Activated naive CD8-positive, alpha-beta T cell (primary cell): Measurements from ENCODE around the gene GALK1.
"Not testable (repeated sequence)": the region's sequence is repeated elsewhere in the genome, so short reads cannot be mapped to it uniquely, and the experiment has no call there.

Source experiments
- H3K27ac Mint-ChIP-seq: one replicate; pipeline ENCODE4 v1.8.0; 2021; ENCODE audit warnings: mixed read lengths
- H3K27me3 Mint-ChIP-seq: one replicate; pipeline ENCODE4 v1.8.0; 2021; ENCODE audit warnings: mixed read lengths
- H3K36me3 Mint-ChIP-seq: one replicate; pipeline ENCODE4 v1.8.0; 2021; ENCODE audit warnings: mixed read lengths
- H3K4me1 Mint-ChIP-seq: one replicate; pipeline ENCODE4 v1.8.0; 2021; ENCODE audit warnings: low read depth, mixed read lengths
- H3K4me3 Mint-ChIP-seq: one replicate; pipeline ENCODE4 v1.8.0; 2021; ENCODE audit warnings: mild to moderate bottlenecking, mixed read lengths
- H3K9me3 Mint-ChIP-seq: one replicate; pipeline ENCODE4 v1.8.0; 2021; ENCODE audit warnings: low read depth, mixed read lengths

Gene GALK1

DNA sequence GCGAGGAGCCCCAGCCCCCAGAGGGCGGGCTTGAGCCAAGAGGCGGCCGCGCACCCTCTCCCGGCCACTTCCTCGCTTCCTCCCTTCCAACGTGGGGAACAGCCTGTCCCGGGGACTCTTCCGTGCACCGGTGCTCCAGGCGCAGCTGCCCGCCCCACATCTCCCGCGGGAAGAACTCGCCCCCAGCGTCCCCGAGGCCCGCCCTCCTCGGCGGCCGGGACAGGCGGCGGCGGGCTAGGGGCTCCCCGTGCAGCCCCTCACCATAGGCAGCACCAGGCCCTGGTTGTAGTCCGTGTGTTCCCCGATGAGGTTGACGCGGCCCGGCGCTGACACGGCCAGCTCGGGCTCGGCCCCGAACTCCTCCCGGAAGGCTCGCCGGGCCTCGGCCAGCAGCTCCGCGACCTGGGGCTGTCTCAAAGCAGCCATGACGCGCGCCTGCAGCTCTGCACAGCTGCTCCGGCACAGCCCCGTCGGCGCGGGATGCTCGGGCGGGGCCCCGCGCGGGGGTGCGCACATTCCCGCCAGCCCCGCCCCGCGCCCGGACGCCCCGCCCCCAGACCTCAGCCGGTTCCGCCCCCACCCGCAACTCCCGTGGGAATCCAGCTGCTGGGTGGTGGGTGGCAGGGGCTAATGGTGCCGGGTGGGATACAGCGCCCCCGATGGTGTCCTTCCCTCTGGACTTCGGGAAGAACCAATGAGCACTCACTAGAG lies at the start of gene GALK1:
Gene GALK1, minus strand, starts transcription at position 482 of the 711 bp plus-strand sequence. Its CDS starts 56 bp downstream, at position 426.
- no peak within 1 kb of the TSS for H3K27ac Mint-ChIP-seq

DNA sequence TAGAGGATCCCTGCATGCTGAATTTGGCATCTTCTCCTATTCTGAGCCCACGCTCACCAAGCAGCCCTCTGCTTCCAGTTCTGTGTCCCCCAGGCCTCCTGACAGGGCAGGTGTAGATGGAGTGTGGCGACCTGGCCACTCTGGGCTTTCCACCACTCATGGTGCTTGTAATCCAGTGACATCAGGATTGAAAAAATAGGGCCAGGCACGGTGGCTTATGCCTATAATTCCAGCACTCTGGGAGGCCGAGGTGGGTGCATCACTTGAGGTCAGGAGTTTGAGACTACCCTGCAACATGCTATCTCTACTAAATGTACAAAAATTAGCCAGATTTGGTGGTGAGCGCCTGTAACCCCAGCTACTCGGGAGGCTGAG lies 49.0 kb upstream of the GALK1 start:
- Mint-ChIP-seq H3K27ac (no peak overlapping the region), H3K4me3 (no peak overlapping the region), H3K9me3 (no peaks in the 10 kb centered on the region), H3K27me3 (no peaks in the 10 kb centered on the region), H3K36me3 (no peaks in the 10 kb centered on the region), H3K4me1 (no peaks in the 10 kb centered on the region)

More for the DNA sequence above, at the start of gene GALK1:
- peaks cover 14% of the 10 kb centered on the region for H3K4me1 Mint-ChIP-seq
- no peaks in the 10 kb centered on the region for H3K27me3 Mint-ChIP-seq
- H3K9me3 Mint-ChIP-seq = no peaks in the 10 kb centered on the region
- no peaks in the 10 kb centered on the region for H3K36me3 Mint-ChIP-seq
- H3K4me3 Mint-ChIP-seq = peak within 1 kb of the TSS; percentile 76

DNA sequence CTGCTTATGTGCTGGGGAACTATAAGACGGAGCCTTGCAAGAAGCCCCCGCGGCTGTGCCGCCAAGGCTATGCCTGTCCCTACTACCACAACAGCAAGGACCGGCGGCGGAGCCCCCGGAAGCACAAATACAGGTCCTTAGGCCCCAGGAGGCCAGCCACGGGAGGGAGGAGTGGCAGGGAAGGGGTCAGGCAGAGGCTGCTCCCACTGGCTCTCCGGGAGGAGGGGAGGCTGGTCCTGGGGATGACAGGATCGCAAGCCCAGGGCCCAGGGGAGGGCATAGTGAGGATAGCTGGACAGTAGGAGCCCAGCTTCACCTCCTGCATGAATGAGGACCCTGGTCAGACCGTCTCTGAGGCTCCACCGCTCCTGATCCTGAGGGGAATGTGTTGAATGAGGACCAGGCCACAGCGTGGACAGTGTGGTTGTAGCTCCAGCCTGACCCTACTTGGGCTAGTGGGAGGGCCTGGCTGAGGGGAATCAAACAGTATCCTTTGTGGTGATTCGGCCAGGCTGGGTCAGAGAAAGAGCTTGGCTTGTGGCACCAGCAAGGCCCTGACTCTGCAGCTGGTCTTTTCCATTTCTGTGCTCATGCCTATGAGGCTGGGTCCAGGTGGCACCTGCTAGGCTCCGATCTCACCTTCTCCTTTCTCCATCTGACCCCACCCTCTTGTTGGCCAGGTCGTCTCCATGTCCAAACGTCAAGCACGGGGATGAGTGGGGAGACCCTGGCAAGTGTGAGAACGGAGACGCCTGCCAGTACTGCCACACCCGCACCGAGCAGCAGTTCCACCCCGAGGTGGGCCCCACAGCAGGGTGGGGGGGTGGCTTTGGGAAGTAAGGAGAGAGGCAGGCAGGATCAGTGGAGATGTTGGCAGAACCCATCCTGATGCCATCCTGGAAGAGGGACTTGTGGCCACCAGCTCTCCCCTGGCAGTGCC lies 48.4 kb upstream of the GALK1 start:
- no peaks in the 10 kb centered on the region for H3K36me3 Mint-ChIP-seq
- H3K27me3 Mint-ChIP-seq = no peaks in the 10 kb centered on the region
- no peak overlapping the region for H3K4me3 Mint-ChIP-seq
- H3K27ac Mint-ChIP-seq = no peak overlapping the region
- H3K4me1 Mint-ChIP-seq = peaks cover 2% of the 10 kb centered on the region
- no peaks in the 10 kb centered on the region for H3K9me3 Mint-ChIP-seq

DNA sequence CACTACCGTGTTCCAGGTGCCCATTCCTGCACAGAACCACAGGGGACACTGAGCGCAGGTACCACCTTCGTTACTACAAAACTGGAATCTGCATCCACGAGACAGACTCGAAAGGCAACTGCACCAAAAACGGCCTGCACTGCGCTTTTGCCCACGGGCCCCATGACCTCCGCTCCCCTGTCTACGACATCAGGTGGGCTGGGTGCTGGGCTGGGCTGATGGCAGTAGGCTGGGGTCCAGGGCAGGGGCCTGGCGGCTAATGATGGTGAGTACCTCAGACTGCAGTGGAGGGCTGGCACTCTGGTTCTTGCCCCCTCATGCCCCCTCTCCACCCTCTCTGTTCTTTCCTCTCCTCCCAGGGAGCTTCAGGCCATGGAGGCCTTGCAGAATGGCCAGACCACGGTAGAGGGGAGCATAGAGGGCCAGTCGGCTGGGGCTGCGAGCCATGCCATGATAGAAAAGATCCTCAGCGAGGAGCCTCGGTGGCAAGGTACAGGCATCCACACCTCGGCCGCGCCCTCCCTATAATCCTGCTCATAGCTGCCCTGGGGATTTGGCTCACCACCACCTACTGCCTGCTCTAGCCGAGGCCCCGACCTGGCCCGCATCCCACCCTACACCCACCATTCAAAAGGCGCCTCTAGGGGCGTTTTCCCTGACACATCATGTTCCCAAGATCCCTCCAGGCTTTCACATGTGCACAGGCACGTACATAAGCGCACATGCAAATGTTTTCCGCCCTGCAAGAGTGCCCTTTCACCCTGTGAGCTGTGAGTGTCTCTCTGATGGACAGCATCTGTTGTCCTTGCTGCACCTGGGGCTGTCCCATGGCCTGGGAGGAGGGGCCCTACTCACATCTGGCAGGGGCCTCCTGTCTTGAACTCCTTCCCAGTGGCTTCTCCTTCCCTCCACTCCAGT lies 47.4 kb upstream of the GALK1 start:
- no peak overlapping the region for H3K4me3 Mint-ChIP-seq
- H3K27ac Mint-ChIP-seq = no peak overlapping the region
- H3K36me3 Mint-ChIP-seq = no peaks in the 10 kb centered on the region
- H3K9me3 Mint-ChIP-seq = no peaks in the 10 kb centered on the region
- H3K27me3 Mint-ChIP-seq = no peaks in the 10 kb centered on the region
- peaks cover 4% of the 10 kb centered on the region for H3K4me1 Mint-ChIP-seq

DNA sequence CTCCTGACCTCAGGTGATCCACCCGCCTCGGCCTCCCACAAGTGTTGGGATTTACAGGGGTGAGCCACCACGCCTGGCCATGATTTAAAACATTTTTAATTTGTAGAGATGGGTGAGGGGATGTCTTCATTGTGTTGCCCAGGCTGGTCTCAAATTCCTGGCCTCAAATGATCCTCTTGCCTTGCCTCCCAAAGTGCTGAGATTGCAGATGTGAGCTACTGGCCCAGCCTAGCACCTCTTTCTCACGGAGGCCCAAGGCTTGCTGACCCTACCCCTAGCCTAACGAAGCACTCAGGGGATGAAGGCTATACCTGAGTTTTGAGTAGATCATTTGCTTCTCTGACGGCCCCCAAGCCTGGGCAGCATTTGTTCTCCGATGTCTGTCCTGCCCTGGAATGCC lies 46.2 kb upstream of the GALK1 start:
- no peaks in the 10 kb centered on the region for H3K27me3 Mint-ChIP-seq
- no peaks in the 10 kb centered on the region for H3K36me3 Mint-ChIP-seq
- no peaks in the 10 kb centered on the region for H3K9me3 Mint-ChIP-seq
- peaks cover 4% of the 10 kb centered on the region for H3K4me1 Mint-ChIP-seq
- H3K27ac Mint-ChIP-seq = no peak overlapping the region
- H3K4me3 Mint-ChIP-seq = no peak overlapping the region

DNA sequence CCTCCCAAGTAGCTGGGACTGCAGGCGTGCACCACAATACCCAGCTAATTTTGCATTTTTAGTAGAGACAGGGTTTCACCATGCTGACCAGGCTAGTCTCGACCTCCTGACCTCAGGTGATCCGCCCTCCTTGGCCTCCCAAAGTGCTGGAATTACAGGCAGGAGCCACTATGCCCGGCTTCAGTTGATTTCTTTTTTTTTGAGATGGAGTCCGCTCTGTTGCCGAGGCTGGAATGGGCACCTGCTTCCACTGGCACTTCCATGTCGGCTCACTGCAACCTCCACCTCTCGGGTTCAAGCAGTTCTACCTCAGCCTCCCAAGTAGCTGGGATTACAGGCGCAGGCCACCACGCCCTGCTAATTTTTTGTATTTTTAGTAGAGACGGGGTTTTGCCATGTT lies 45.8 kb upstream of the GALK1 start:
- not testable (repeated sequence) for H3K4me1 Mint-ChIP-seq, H3K27me3 Mint-ChIP-seq, H3K4me3 Mint-ChIP-seq, H3K36me3 Mint-ChIP-seq, H3K9me3 Mint-ChIP-seq, H3K27ac Mint-ChIP-seq

DNA sequence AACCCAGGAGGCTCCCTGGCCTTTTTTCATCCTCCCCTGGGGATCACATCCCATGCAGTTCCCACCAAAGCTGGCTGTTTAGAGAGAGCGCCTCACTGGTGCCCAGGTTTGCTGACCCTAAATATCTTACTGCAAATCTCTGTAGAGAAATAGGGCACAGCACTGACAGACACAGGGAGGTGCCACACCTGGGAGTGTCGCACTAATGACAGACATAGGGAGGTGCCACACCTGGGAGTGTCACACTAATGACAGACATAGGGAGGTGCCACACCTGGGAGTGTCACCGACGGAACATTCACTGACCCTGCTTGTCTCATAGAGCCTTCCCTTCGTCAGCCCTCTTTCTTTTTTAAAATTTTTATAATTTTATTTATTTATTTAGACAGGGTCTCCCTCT lies 45.2 kb upstream of the GALK1 start:
- Mint-ChIP-seq H3K4me3 (no peak overlapping the region), H3K9me3 (no peaks in the 10 kb centered on the region), H3K27ac (no peak overlapping the region), H3K36me3 (no peaks in the 10 kb centered on the region), H3K4me1 (peaks cover 4% of the 10 kb centered on the region), H3K27me3 (no peaks in the 10 kb centered on the region)

DNA sequence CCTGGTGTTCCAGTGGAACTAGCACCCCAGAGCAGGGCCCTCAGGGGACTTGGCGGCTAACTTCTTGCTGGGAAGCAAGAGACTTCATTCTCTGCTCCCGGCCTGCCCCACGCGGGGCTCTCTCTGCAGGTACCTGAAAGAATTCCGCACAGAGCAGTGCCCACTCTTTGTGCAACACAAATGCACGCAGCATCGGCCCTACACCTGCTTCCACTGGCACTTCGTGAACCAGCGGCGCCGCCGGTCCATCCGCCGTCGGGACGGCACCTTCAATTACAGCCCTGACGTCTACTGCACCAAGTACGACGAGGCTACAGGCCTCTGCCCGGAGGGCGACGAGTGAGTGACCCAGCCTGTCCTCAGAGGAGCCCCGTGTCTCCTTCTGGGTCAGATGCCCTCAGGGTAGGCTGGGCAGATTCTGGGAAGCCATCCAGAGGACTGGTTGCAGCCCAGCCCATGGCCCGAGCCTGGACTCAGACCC lies 44.7 kb upstream of the GALK1 start:
- Mint-ChIP-seq H3K36me3 (no peaks in the 10 kb centered on the region), H3K4me3 (no peak overlapping the region), H3K27ac (no peak overlapping the region)

DNA sequence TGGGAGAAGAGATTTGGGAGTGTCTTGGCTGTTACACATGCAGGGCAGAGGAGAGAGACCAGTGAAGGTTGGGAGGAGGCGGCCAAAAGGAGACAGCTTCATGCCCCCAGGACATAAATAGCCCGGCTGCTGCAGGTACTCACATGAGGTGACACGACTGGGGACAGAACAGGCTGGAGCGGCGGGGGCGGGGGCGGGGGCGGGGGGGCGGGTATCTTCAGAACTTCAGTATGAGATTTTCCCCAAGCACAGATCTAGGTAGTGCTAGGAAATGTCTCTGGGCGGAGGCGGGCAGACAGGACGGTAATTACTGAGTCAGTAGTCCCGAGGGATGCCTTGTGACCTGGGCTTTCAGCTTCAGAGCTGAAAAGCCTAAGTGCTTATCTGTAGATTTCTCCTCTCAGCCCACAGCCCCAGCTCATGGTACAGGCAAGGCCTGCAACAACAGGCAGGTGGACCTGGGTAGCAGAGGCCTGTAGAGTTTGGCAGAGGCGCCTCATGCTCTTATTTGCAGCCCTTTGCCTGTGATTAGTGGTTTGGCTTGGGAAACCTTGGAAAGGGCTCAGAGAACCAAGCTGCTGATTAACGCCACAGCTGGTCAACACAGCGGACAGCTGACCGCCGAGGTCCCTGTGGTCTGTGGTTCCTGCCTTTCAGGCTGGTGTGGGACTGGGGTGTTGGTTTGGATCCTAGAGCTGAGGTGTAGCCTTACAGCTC lies 44.1 kb upstream of the GALK1 start:
- Mint-ChIP-seq H3K27ac (no peak overlapping the region), H3K4me1 (peaks cover 4% of the 10 kb centered on the region), H3K36me3 (no peaks in the 10 kb centered on the region), H3K9me3 (no peaks in the 10 kb centered on the region), H3K27me3 (no peaks in the 10 kb centered on the region), H3K4me3 (no peak overlapping the region)

More for the DNA sequence above, 44.7 kb upstream of the GALK1 start:
- Mint-ChIP-seq H3K27me3 (no peaks in the 10 kb centered on the region), H3K4me1 (peaks cover 4% of the 10 kb centered on the region), H3K9me3 (no peaks in the 10 kb centered on the region)

DNA sequence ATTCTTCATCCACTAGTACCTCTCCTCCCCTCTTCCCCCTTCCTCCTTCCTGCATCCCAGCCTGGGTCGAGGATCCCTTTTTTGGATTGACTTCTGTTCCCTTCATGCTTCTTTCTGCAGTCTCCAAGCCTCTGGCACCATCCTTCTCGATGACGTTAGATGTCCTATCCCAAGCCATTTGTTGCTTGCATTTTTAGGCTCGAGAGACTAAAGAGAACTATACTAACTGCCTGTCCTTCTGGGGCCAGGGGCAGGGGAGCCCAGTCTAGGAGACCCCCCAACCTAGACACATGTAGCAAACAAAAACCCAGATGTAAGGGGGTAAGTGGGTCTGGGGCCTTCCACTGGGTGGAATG lies 43.5 kb upstream of the GALK1 start:
- H3K27me3 Mint-ChIP-seq = no peaks in the 10 kb centered on the region
- peaks cover 8% of the 10 kb centered on the region for H3K4me1 Mint-ChIP-seq
- H3K9me3 Mint-ChIP-seq = no peaks in the 10 kb centered on the region
- H3K4me3 Mint-ChIP-seq = no peak overlapping the region
- H3K36me3 Mint-ChIP-seq = no peaks in the 10 kb centered on the region
- no peak overlapping the region for H3K27ac Mint-ChIP-seq

DNA sequence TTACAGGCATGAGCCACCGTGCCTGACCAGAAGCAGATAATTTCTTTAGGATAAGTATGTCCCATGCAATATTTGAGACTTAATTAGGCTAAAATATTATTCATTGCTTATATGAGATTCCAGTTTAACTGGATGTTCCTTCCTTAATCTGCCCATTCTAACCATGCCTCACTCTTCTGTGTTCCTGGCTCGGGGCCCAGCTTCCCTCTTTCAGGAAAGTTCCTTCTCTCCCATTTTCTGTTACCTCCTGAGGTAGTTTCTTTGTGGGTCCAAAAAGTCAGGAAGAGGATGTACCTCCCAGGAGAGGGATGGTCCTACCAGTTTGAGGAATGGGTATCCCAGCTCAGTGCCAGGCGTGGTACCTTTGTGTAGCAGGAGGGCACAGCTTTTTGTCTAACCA lies 42.9 kb upstream of the GALK1 start:
- Mint-ChIP-seq H3K9me3 (no peaks in the 10 kb centered on the region), H3K4me3 (no peak overlapping the region), H3K36me3 (no peaks in the 10 kb centered on the region), H3K27ac (no peak overlapping the region), H3K27me3 (no peaks in the 10 kb centered on the region), H3K4me1 (peaks cover 9% of the 10 kb centered on the region)

DNA sequence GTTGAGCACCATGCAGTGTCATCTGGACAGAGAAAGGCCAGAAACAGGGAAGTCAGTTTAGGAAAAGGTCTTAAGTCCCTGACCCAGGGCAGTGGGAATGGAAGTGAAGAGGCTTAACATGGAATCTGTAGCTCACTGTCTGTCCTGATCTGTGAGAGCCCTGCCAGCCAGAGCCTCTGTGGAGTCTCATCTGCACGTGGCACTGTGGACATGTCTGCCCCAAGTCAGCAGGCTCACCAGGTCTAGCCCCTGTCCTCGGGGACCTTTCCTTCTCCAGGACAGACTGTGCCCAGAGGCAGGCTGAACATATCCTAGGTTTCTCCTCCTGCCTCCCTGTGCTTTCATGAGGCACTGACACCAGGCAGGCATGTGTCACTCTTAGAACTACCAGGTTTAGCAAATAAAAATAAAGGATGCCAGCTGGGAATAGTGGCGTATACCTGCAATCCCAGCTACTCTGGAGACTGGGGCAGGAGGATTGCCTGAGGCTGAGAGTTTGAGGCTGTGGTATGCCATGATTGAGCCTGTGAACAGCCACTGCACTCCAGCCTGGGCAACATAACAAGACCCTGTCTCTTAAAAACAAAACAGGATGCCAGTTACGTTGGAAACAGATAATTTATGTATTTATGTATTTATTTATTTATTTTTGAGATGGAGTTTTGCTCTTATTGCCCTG lies 42.0 kb upstream of the GALK1 start:
- H3K4me3 Mint-ChIP-seq = no peak overlapping the region
- no peaks in the 10 kb centered on the region for H3K9me3 Mint-ChIP-seq
- no peaks in the 10 kb centered on the region for H3K36me3 Mint-ChIP-seq
- H3K27ac Mint-ChIP-seq = no peak overlapping the region
- H3K4me1 Mint-ChIP-seq = peaks cover 9% of the 10 kb centered on the region
- no peaks in the 10 kb centered on the region for H3K27me3 Mint-ChIP-seq

DNA sequence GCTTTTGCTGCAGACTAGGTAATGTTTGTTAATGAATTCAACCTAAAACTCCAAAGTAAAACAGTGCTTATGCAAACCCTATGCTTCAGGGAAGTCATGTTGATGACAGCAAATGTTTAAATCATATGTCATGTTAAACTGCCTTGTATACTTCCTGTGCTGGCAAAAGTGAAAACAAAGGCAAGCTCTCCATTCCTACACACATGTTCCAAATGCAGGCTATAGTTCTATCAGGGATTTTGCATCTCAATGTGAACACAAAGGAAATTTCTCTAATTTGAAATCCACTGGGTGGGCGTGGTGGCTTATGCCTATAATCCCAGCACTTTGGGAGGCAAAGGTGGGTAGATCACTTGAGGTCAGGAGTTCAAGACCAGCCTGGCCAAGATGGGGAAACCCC lies 38.9 kb upstream of the GALK1 start:
- no peak overlapping the region for H3K27ac Mint-ChIP-seq
- H3K27me3 Mint-ChIP-seq = no peaks in the 10 kb centered on the region
- peaks cover 9% of the 10 kb centered on the region for H3K4me1 Mint-ChIP-seq
- peaks cover 2% of the 10 kb centered on the region for H3K36me3 Mint-ChIP-seq
- no peak overlapping the region for H3K4me3 Mint-ChIP-seq
- H3K9me3 Mint-ChIP-seq = no peaks in the 10 kb centered on the region

DNA sequence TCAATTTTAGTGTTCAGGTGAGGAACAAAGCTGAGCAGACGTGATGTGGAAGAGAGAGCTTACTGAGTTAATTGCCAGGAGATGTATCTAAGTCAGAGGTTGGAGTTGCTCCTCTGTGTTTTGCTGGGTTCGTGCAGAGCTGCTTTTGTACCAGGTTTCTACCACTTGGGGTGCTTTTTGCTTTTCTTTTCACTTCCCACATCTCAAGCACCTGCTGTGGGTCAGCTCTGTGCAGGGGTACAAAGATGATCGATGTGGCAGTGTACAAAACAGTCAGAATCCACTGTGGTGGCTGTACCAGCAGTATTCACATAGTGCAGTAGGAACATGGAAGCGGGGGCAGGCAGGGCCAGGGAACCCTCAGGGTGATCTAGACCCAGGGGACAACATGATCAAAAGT lies 34.4 kb upstream of the GALK1 start:
- H3K4me1 Mint-ChIP-seq = peaks cover 13% of the 10 kb centered on the region
- no peak overlapping the region for H3K4me3 Mint-ChIP-seq
- peaks cover 5% of the 10 kb centered on the region for H3K36me3 Mint-ChIP-seq
- no peak overlapping the region for H3K27ac Mint-ChIP-seq
- H3K9me3 Mint-ChIP-seq = no peaks in the 10 kb centered on the region
- H3K27me3 Mint-ChIP-seq = no peaks in the 10 kb centered on the region
